HG02798 (cell line): ENCODE results near the gene CLCN2.
A peak's percentile ranks its signal among the peaks of the same experiment; 100 is the strongest.

Source experiments
- ATAC-seq: cut with Tn5 transposase; IDR thresholded peaks from one replicate; pipeline ENCODE4 v1.9.1; 2021; ENCODE audit warnings: mild to moderate bottlenecking; ENCODE audit not compliant: unreplicated experiment, poor library complexity

Gene CLCN2

GRCh38 chr3:184361932-184362667 lies 695 bp upstream of the CLCN2 start:
- no peak for ATAC-seq

- ATAC-seq = peak; percentile 4
Measured at GRCh38 chr3:184360929-184361531, 375 bp downstream of the CLCN2 start.

- no peak for ATAC-seq
Measured at GRCh38 chr3:184360070-184360928, 1.1 kb downstream of the CLCN2 start.

GRCh38 chr3:184359610-184360009 lies 1.8 kb downstream of the CLCN2 start:
- ATAC-seq = no peak

- ATAC-seq = no peak
Measured at GRCh38 chr3:184358921-184359350, 2.5 kb downstream of the CLCN2 start.

- ATAC-seq = no peak
Measured at GRCh38 chr3:184358124-184358767, 3.2 kb downstream of the CLCN2 start.

- ATAC-seq = no peak
Measured at GRCh38 chr3:184357248-184358123, 3.9 kb downstream of the CLCN2 start.

GRCh38 chr3:184355261-184356040 lies 6.0 kb downstream of the CLCN2 start:
- no peak for ATAC-seq

GRCh38 chr3:184354754-184355153 lies 6.7 kb downstream of the CLCN2 start:
- ATAC-seq = no peak

GRCh38 chr3:184354121-184354728 lies 7.2 kb downstream of the CLCN2 start:
- no peak for ATAC-seq

- no peak for ATAC-seq
Measured at GRCh38 chr3:184353546-184353941, 7.9 kb downstream of the CLCN2 start.

- ATAC-seq = no peak
Measured at GRCh38 chr3:184352897-184353545, 8.4 kb downstream of the CLCN2 start.

GRCh38 chr3:184352149-184352785 lies 9.1 kb downstream of the CLCN2 start:
- ATAC-seq = no peak

GRCh38 chr3:184351511-184352148 lies 9.8 kb downstream of the CLCN2 start:
- ATAC-seq = no peak

GRCh38 chr3:184350618-184351017 lies 10.8 kb downstream of the CLCN2 start:
- ATAC-seq = no peak

GRCh38 chr3:184349563-184350470 lies 11.6 kb downstream of the CLCN2 start:
- ATAC-seq = no peak
